ENCODE data around the gene CKAP4. TPM values are rescaled to one million over a fixed set of nuclear protein-coding genes. Genes with fewer than 3 reads are reported as not detected.

Gene CKAP4
- total RNA-seq, 2 experiments from 2014 or later, result 19.0 to 19.1 TPM

DNA sequence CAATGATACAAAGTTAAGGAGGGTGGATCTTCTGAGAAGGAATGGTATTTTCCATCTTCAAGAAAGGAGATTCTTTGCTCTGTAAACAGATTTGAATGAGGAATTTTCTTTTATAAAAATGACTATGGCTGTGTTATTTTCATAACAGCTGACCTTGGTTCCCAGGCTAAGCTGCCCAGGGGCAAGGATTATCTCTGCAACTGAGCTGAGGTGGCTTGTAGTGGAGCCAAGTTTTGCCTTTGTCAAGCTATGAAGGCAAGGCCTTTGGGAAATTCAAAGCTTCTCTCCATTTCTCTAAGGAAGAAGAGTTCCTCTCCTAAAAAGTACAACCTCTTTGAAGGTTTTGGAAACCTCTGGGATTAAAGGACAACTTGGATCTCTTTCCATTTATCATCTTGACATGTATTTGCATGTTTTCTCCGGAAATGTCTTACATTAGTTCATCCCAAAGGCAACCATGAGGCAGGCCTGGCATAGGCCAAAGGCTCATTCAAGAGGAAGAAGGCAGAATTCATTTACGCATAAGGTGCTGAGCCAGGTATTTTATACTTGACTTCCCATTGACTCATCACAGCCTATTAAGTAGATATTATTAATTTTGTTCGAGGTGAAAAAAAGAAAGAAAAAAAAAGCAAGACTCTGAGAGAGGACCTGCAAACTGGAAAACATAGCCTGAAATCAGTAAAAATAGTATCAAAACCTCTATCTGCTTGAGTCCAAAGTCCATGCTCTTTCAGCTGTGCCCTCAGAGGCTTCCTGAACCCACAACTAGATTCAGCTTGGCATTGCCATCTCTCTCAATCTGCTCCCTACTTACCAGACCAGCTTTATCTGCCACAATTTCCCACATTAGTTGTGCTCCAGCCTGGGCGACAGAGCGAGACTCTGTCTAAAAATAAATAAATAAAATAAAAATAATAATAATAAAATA is 24.0 kb upstream of the CKAP4 start:
- no peak for DNase-seq
- Mint-ChIP-seq H3K27me3 (ENCODE audit: low read depth) (no peaks in the 10 kb centered on the region), H3K27ac (no peak overlapping the region), H3K9me3 (no peaks in the 10 kb centered on the region), H3K4me3 (no peak overlapping the region), H3K4me1 (ENCODE audit: low read depth) (no peaks in the 10 kb centered on the region), H3K36me3 (ENCODE audit: low read depth) (no peaks in the 10 kb centered on the region)
- CTCF ChIA-PET, result interaction anchor here (0.8 to 2.7 kb wide), 3 partner anchors 10 to 48 kb away, joined by 3 to 13 read pairs (median 9); no protein-coding TSS in a partner anchor
- intact Hi-C loops (cut with micrococcal nuclease), result no loop called here

- no peaks in the 10 kb centered on the region for H3K4me1 Mint-ChIP-seq (ENCODE audit: low read depth)
- no peak overlapping the region for H3K27ac Mint-ChIP-seq
- H3K9me3 Mint-ChIP-seq, result no peaks in the 10 kb centered on the region
These were observed 21.4 kb upstream of the CKAP4 start for GRCh38 chr12:106269150-106269771.

DNA sequence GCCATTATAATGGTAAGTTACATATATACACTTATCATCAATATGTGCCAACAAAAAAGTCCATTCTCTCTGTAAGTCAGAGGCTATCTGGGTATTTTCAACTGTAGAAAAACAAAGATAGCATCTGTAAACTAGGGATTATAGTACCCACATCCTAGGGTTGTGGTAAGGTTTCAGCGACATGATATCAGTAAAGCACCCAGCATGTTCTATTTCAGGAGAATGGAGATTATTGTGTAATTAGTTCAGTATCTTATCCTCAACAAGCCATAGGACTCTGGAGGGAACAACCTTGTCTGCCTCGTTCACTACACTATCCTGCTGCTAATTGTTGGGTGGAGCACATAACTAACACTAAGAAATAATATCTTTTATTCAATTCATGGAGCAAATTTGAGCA is 19.7 kb upstream of the CKAP4 start:
- DNase-seq, result no peak
- H3K4me1 Mint-ChIP-seq (ENCODE audit: low read depth), result no peaks in the 10 kb centered on the region
- H3K4me3 Mint-ChIP-seq, result no peak overlapping the region
- CTCF ChIA-PET, result interaction anchor here (1.0 kb wide), 1 partner anchor 15 kb away, joined by 6 read pairs; no protein-coding TSS in a partner anchor
- no peaks in the 10 kb centered on the region for H3K27me3 Mint-ChIP-seq (ENCODE audit: low read depth)
- intact Hi-C loops (cut with micrococcal nuclease), result no loop called here
- H3K9me3 Mint-ChIP-seq, result no peaks in the 10 kb centered on the region
- no peaks in the 10 kb centered on the region for H3K36me3 Mint-ChIP-seq (ENCODE audit: low read depth)
- no peak overlapping the region for H3K27ac Mint-ChIP-seq

More at GRCh38 chr12:106269150-106269771, 21.4 kb upstream of the CKAP4 start:
- Mint-ChIP-seq H3K27me3 (ENCODE audit: low read depth) (no peaks in the 10 kb centered on the region), H3K4me3 (no peak overlapping the region), H3K36me3 (ENCODE audit: low read depth) (no peaks in the 10 kb centered on the region)
- no peak for DNase-seq
- intact Hi-C loops (cut with micrococcal nuclease), result no loop called here
- CTCF ChIA-PET, result interaction anchor here (1.0 to 1.3 kb wide), 3 partner anchors 11 to 45 kb away, joined by 3 to 4 read pairs (median 3); no protein-coding TSS in a partner anchor

- H3K36me3 Mint-ChIP-seq (ENCODE audit: low read depth), result no peaks in the 10 kb centered on the region
- CTCF ChIA-PET, result interaction anchor here (0.6 to 1.4 kb wide), 2 partner anchors 17 to 287 kb away, joined by 3 to 4 read pairs; no protein-coding TSS in a partner anchor
These were observed 17.3 kb upstream of the CKAP4 start for GRCh38 chr12:106265116-106265515.

GRCh38 chr12:106258935-106259334 is 11.1 kb upstream of the CKAP4 start:
- no peaks in the 10 kb centered on the region for H3K4me1 Mint-ChIP-seq (ENCODE audit: low read depth)
- intact Hi-C loops (cut with micrococcal nuclease), result no loop called here
- no peaks in the 10 kb centered on the region for H3K27me3 Mint-ChIP-seq (ENCODE audit: low read depth)
- H3K9me3 Mint-ChIP-seq, result no peaks in the 10 kb centered on the region
- no peaks in the 10 kb centered on the region for H3K36me3 Mint-ChIP-seq (ENCODE audit: low read depth)
- CTCF ChIA-PET, result interaction anchor here (0.9 kb wide), 1 partner anchor 31 kb away, joined by 3 read pairs; no protein-coding TSS in a partner anchor
- no peak overlapping the region for H3K27ac Mint-ChIP-seq
- H3K4me3 Mint-ChIP-seq, result no peak overlapping the region
- no peak for DNase-seq

More at GRCh38 chr12:106265116-106265515, 17.3 kb upstream of the CKAP4 start:
- DNase-seq, result no peak
- Mint-ChIP-seq H3K27ac (no peak overlapping the region), H3K27me3 (ENCODE audit: low read depth) (no peaks in the 10 kb centered on the region), H3K9me3 (no peaks in the 10 kb centered on the region), H3K4me1 (ENCODE audit: low read depth) (no peaks in the 10 kb centered on the region), H3K4me3 (no peak overlapping the region)
- intact Hi-C loops (cut with micrococcal nuclease), result no loop called here

GRCh38 chr12:106258226-106258625 is 10.4 kb upstream of the CKAP4 start:
- no peak overlapping the region for H3K27ac Mint-ChIP-seq
- CTCF ChIA-PET, result interaction anchor here (0.9 kb wide), 1 partner anchor 30 kb away, joined by 3 read pairs; no protein-coding TSS in a partner anchor
- H3K36me3 Mint-ChIP-seq (ENCODE audit: low read depth), result no peaks in the 10 kb centered on the region
- no peaks in the 10 kb centered on the region for H3K9me3 Mint-ChIP-seq
- H3K27me3 Mint-ChIP-seq (ENCODE audit: low read depth), result no peaks in the 10 kb centered on the region
- intact Hi-C loops (cut with micrococcal nuclease), result no loop called here
- H3K4me3 Mint-ChIP-seq, result no peak overlapping the region
- no peaks in the 10 kb centered on the region for H3K4me1 Mint-ChIP-seq (ENCODE audit: low read depth)
- no peak for DNase-seq

- Mint-ChIP-seq H3K27me3 (ENCODE audit: low read depth) (no peaks in the 10 kb centered on the region), H3K4me3 (no peak overlapping the region), H3K36me3 (ENCODE audit: low read depth) (no peaks in the 10 kb centered on the region), H3K4me1 (ENCODE audit: low read depth) (no peaks in the 10 kb centered on the region), H3K9me3 (no peaks in the 10 kb centered on the region), H3K27ac (no peak overlapping the region)
- no peak for DNase-seq
- intact Hi-C loops (cut with micrococcal nuclease), result no loop called here
- CTCF ChIA-PET, result no interaction called here
These were observed 8.7 kb upstream of the CKAP4 start for GRCh38 chr12:106256524-106256923.

DNA sequence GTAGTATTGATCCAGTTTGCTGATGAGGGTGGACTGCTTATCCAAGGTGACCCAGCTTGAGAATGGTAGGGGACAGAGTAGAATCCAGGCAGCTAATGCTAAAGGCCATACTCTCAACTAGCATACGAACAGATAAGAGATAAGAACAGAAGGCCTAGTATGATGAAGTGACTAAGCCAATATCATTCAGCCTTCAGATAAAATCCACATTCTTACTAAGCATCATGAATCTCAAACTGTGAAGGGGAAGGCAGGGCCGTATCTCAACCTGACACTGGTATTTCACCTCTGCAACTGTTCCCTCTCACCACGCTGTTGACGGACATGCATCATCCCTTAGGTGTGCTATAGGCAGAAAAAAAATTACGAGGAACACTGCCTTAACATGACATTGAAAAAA is 8.1 kb upstream of the CKAP4 start:
- H3K9me3 Mint-ChIP-seq, result no peaks in the 10 kb centered on the region
- CTCF ChIA-PET, result no interaction called here
- H3K27me3 Mint-ChIP-seq (ENCODE audit: low read depth), result no peaks in the 10 kb centered on the region
- intact Hi-C loops (cut with micrococcal nuclease), result no loop called here
- no peaks in the 10 kb centered on the region for H3K4me1 Mint-ChIP-seq (ENCODE audit: low read depth)
- no peaks in the 10 kb centered on the region for H3K36me3 Mint-ChIP-seq (ENCODE audit: low read depth)
- no peak overlapping the region for H3K27ac Mint-ChIP-seq
- no peak for DNase-seq
- H3K4me3 Mint-ChIP-seq, result no peak overlapping the region

DNA sequence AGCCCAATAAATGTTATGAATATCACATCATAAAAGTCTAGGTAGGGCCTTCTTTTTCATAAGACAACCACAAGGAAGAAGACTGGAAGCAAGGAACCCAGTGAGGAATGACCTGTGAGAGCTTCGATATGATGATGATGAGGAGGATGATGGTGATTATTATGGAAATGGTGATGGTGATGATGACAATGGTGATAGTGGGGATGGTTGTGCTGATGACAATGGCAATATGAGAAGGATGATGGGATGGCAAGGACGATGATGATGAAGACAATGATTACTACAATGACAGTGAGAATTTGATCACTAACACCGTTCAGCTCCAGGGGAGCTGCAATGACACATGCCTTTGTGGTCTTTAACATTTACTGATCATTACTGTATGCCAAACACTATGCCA is 7.7 kb upstream of the CKAP4 start:
- H3K36me3 Mint-ChIP-seq (ENCODE audit: low read depth), result no peaks in the 10 kb centered on the region
- H3K4me1 Mint-ChIP-seq (ENCODE audit: low read depth), result no peaks in the 10 kb centered on the region
- no peak overlapping the region for H3K27ac Mint-ChIP-seq
- intact Hi-C loops (cut with micrococcal nuclease), result no loop called here
- no peak overlapping the region for H3K4me3 Mint-ChIP-seq
- no peak for DNase-seq
- no peaks in the 10 kb centered on the region for H3K27me3 Mint-ChIP-seq (ENCODE audit: low read depth)
- CTCF ChIA-PET, result no interaction called here
- H3K9me3 Mint-ChIP-seq, result no peaks in the 10 kb centered on the region

GRCh38 chr12:106254724-106255123 is 6.9 kb upstream of the CKAP4 start:
- CTCF ChIA-PET, result no interaction called here
- Mint-ChIP-seq H3K27ac (no peak overlapping the region), H3K4me1 (ENCODE audit: low read depth) (no peaks in the 10 kb centered on the region), H3K4me3 (no peak overlapping the region), H3K36me3 (ENCODE audit: low read depth) (no peaks in the 10 kb centered on the region), H3K9me3 (no peaks in the 10 kb centered on the region), H3K27me3 (ENCODE audit: low read depth) (no peaks in the 10 kb centered on the region)
- intact Hi-C loops (cut with micrococcal nuclease), result no loop called here
- no peak for DNase-seq

DNA sequence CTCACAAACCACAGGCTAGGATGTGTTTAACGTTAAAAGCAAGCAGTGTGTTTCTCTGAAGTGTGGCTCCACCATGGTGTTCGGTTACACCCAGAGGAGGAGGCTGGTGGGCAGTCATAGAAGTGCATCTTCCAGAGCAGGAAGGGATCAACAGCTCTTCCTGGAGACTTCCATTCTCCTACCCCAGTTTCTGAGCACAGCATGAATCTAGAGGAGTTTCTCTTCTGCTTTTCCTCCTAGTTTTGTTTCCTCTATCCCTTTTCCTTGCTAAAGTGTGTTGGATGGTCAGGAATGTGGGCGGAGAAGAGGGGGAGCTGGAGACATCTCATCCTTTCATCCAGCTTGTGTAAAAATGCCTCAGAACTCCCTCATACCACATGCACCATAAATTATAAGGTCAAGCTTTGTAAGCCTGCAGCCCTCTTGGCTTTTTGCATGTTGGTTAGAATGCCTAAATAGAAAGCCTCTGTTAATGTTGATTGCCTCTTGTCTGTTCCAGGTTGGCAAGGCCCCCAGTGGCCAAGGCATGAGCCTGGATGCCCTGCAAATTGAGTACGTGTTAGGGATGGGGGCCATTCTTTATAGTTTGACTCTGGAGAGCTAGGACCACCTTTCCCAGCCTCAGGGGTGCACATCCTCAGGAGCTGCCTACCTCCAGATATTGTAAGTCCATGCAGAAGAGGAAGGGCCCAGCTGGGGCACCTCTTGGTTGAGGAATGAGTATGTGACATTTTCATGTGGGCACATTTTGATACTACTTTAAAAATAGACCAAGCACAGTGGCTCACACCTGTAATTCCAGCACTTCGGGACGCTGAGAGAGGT is 4.0 kb upstream of the CKAP4 start:
- intact Hi-C loops (cut with micrococcal nuclease), result no loop called here

More for the DNA sequence above, 4.0 kb upstream of the CKAP4 start:
- H3K36me3 Mint-ChIP-seq (ENCODE audit: low read depth), result no peaks in the 10 kb centered on the region
- H3K27me3 Mint-ChIP-seq (ENCODE audit: low read depth), result no peaks in the 10 kb centered on the region
- no peak overlapping the region for H3K4me3 Mint-ChIP-seq
- H3K27ac Mint-ChIP-seq, result no peak overlapping the region
- H3K4me1 Mint-ChIP-seq (ENCODE audit: low read depth), result peaks cover 10% of the 10 kb centered on the region
- CTCF ChIA-PET, result interaction anchor here (2.5 to 3.3 kb wide), 2 partner anchors 25 to 31 kb away, joined by 9 to 21 read pairs; no protein-coding TSS in a partner anchor
- no peaks in the 10 kb centered on the region for H3K9me3 Mint-ChIP-seq
- no peak for DNase-seq

Data from activated naive CD4-positive, alpha-beta T cell treated with anti-CD3 and anti-CD28 coated beads for 36 hours (primary cell).